Dendritic cell treated with granulocyte-macrophage colony-stimulating factor and Interleukin-4, amounts not matched to agents 40 ng/mL and 50 ng/mL, for 4 days (primary cell): ENCODE data around the gene SERPINE1.
A peak's percentile ranks its signal among the peaks of the same experiment; 100 is the strongest.
"Not testable (repeated sequence)": the region's sequence is repeated elsewhere in the genome, so short reads cannot be mapped to it uniquely, and the experiment has no call there.

Experiments used
- H3K27ac Mint-ChIP-seq: one replicate; pipeline ENCODE4 v1.8.0; 2022; ENCODE audit warnings: mild to moderate bottlenecking, mixed read lengths
- H3K27me3 Mint-ChIP-seq: one replicate; pipeline ENCODE4 v1.8.0; 2022; ENCODE audit warnings: mild to moderate bottlenecking, mixed read lengths
- H3K36me3 Mint-ChIP-seq: one replicate; pipeline ENCODE4 v1.8.0; 2022; ENCODE audit warnings: low read depth, mixed read lengths
- H3K4me1 Mint-ChIP-seq: one replicate; pipeline ENCODE4 v1.8.0; 2022; ENCODE audit warnings: low read depth, mixed read lengths
- H3K4me3 Mint-ChIP-seq: one replicate; pipeline ENCODE4 v1.8.0; 2022; ENCODE audit warnings: mild to moderate bottlenecking, moderate library complexity, mixed read lengths
- H3K9me3 Mint-ChIP-seq: one replicate; pipeline ENCODE4 v1.8.0; 2022; ENCODE audit warnings: mixed read lengths
- intact Hi-C: fragments of 100-400 bp; cut with micrococcal nuclease; formaldehyde crosslinking; loops from one replicate; pipeline ENCODE4 v1.15.0; 2022

The SERPINE1 gene

DNA sequence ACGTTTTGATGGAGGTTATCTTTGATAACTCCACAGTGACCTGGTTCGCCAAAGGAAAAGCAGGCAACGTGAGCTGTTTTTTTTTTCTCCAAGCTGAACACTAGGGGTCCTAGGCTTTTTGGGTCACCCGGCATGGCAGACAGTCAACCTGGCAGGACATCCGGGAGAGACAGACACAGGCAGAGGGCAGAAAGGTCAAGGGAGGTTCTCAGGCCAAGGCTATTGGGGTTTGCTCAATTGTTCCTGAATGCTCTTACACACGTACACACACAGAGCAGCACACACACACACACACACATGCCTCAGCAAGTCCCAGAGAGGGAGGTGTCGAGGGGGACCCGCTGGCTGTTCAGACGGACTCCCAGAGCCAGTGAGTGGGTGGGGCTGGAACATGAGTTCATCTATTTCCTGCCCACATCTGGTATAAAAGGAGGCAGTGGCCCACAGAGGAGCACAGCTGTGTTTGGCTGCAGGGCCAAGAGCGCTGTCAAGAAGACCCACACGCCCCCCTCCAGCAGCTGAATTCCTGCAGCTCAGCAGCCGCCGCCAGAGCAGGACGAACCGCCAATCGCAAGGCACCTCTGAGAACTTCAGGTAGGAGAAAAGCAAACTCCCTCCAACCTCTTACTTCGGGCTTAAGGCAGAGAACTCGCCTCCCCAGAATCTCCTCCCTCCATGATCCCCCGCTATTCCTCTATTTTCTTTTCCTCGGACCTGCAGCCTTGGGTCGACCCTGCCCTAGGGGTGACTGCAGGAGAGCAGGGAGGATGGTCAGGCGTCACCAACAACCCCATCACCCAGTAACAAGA, at the start of gene SERPINE1:
TSS of gene SERPINE1 (plus strand) at position 454 of the 809 bp plus-strand sequence. CDS start 1,290 bp downstream, outside the sequence.
- Mint-ChIP-seq H3K27ac (peak within 1 kb of the TSS; percentile 35), H3K36me3 (no peaks in the 10 kb centered on the region), H3K4me3 (peak within 1 kb of the TSS; percentile 52), H3K4me1 (peaks cover 91% of the 10 kb centered on the region), H3K27me3 (peaks cover 63% of the 10 kb centered on the region), H3K9me3 (no peaks in the 10 kb centered on the region)
- intact Hi-C loops: no loop called here

DNA sequence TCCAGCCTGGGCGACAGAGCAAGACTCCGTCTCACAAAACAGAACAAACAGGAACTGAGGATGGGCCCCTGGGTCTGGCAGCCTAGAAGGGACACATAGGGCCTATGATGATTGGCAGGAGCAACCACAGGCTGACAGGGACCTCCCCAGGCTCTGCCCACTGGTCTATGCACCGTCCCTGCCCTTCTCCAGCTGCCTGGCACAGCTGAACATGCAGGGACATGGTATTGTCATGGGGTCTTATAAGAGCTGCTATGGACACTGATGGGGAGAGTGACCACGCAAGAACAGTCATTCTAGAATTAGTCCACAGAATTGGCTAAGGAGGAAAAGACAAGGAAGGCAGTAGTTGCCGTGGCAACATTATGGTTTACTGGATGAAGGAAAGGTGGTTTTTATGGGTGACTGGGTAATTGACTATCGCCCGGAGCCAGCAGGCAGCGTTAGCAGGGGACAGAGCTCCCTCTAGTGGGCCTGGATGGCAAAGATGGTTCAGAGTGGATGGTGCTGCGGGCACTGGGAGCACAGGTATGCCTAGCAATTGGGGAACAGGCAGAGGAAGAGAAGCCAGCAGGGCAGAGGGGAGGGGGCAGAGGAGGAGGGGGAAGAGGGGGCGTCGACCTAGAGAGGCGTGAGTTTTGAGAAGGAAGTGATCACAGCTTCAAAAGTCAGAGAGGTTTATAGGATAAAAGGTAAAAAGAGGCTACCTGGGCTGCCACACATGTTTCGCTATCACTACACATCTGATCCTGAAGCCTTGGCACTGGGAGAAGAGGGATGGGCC, 49.4 kb upstream of the SERPINE1 start:
- Mint-ChIP-seq H3K4me1 (peaks cover 20% of the 10 kb centered on the region), H3K4me3 (no peak overlapping the region), H3K36me3 (no peaks in the 10 kb centered on the region), H3K27ac (no peak overlapping the region), H3K9me3 (no peaks in the 10 kb centered on the region), H3K27me3 (peaks cover 23% of the 10 kb centered on the region)
- intact Hi-C loops: no loop called here

DNA sequence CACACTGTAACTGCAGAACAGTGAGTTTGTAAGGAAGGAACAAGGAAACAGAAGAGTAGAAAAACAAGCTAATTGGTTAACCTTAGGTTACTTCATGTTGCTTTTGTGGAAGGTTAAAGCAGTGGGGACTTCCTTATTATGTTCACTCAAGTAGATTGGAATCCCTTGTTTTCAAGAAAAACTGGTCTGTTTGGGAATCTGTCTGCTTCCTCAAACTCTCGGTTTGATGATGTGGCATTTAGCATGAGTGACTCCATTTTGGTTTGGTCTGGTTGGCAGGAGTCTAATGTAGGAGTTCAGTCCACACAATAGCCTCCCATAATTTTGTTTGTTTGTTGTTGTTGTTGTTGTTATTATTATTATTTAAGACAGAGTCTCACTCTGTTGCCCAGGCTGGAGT, 45.5 kb upstream of the SERPINE1 start:
- Mint-ChIP-seq H3K27me3 (peaks cover 10% of the 10 kb centered on the region), H3K36me3 (peaks cover 8% of the 10 kb centered on the region), H3K4me1 (peaks cover 29% of the 10 kb centered on the region), H3K4me3 (no peak overlapping the region), H3K9me3 (no peaks in the 10 kb centered on the region), H3K27ac (peak overlapping the region; percentile 52)
- intact Hi-C loops: no loop called here

DNA sequence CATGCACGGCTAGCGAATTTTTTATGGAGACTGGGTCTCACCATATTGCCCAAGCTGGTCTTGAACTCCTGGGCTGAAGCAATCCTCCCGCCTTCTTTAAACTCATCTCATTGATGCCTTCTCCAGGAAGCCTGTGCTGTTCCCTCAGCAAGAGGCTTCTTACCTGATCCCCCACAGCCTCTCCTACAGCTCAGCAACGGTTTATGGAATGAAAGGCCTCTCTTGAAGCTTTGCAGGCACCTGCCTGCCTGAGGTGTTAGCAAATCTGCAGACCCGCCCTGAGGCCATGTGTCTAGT, 42.1 kb upstream of the SERPINE1 start:
- Mint-ChIP-seq H3K9me3 (no peaks in the 10 kb centered on the region), H3K4me3 (peak overlapping the region; percentile 99), H3K4me1 (peaks cover 37% of the 10 kb centered on the region), H3K36me3 (peaks cover 41% of the 10 kb centered on the region), H3K27ac (peak overlapping the region; percentile 99), H3K27me3 (peaks cover 2% of the 10 kb centered on the region)
- intact Hi-C loops: loop anchor here (5.0 kb wide), 1 partner anchor 193 kb away; no protein-coding TSS in a partner anchor

DNA sequence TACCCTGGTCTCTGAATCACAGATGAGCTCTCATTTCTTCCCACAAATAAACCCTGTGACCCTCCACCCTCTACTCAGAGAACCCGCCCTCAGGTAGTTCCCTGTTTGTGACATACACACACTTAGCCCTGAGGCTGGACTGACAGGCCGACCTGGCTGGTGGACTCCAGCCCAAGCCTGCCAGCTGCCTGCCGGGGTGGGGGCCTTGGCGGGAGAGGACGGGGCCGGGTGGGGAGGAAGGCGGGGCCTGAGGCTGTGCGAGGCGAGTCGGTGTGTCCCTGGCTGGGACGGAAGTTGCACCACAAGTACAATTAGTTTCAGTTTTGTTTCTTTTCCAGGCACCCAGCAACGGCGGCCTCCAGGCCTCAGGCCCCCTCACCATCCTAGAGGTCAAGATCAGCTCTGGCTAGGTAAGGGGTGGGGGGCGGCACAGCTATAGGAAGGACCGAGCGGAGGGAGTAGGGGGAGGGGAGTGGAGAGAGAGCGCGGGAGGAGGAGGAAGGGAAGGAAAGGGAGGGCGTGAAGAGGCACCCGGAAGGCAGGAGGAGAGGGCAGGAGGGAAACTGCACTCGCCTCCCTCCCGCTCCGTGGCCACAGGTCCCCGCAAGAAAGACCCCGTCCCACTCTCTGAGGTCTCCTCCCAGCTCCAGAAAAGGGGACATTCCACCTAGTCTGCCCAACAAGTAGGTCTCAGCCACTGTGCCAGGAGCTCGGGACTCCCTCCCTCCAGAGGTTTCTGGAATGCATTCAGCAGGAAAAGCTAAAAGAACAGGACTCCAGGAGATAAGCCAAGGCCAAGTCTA, 41.5 kb upstream of the SERPINE1 start, which contains the start of gene TRIM56:
TSS of gene TRIM56 (plus strand) at position 320 of the 803 bp plus-strand sequence. CDS start 1,832 bp downstream, outside the sequence.
- Mint-ChIP-seq H3K27me3 (no peaks in the 10 kb centered on the region), H3K4me1 (peaks cover 37% of the 10 kb centered on the region), H3K9me3 (no peaks in the 10 kb centered on the region), H3K27ac (peak within 1 kb of the TSS; percentile 99), H3K36me3 (peaks cover 46% of the 10 kb centered on the region), H3K4me3 (peak within 1 kb of the TSS; percentile 99)
- intact Hi-C loops: loop anchor here (5.0 kb wide), 1 partner anchor 193 kb away; no protein-coding TSS in a partner anchor

DNA sequence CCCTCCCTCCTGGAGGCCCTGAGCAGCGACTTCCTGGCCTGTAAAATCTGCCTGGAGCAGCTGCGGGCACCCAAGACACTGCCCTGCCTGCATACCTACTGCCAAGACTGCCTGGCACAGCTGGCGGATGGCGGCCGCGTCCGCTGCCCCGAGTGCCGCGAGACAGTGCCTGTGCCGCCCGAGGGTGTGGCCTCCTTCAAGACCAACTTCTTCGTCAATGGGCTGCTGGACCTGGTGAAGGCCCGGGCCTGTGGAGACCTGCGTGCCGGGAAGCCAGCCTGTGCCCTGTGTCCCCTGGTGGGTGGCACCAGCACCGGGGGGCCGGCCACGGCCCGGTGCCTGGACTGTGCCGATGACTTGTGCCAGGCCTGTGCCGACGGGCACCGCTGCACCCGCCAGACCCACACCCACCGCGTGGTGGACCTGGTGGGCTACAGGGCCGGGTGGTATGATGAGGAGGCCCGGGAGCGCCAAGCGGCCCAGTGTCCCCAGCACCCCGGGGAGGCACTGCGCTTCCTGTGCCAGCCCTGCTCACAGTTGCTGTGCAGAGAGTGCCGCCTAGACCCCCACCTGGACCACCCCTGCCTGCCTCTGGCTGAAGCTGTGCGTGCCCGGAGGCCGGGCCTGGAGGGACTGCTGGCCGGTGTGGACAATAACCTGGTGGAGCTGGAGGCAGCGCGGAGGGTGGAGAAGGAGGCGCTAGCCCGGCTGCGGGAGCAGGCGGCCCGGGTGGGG, 39.4 kb upstream of the SERPINE1 start:
- peaks cover 32% of the 10 kb centered on the region for H3K4me1 Mint-ChIP-seq
- H3K36me3 Mint-ChIP-seq: peaks cover 68% of the 10 kb centered on the region
- H3K27ac Mint-ChIP-seq: no peak overlapping the region
- intact Hi-C loops: loop anchor here (5.0 kb wide), 1 partner anchor 195 kb away; no protein-coding TSS in a partner anchor
- H3K27me3 Mint-ChIP-seq: no peaks in the 10 kb centered on the region
- no peaks in the 10 kb centered on the region for H3K9me3 Mint-ChIP-seq
- H3K4me3 Mint-ChIP-seq: no peak overlapping the region

DNA sequence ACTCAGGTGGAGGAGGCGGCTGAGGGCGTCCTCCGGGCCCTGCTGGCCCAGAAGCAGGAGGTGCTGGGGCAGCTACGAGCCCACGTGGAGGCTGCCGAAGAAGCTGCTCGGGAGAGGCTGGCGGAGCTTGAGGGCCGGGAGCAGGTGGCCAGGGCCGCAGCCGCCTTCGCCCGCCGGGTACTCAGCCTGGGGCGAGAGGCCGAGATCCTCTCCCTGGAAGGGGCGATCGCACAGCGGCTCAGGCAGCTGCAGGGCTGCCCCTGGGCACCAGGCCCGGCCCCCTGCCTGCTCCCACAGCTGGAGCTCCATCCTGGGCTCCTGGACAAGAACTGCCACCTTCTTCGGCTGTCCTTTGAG, 38.9 kb upstream of the SERPINE1 start:
- Mint-ChIP-seq H3K4me3 (no peak overlapping the region), H3K27me3 (no peaks in the 10 kb centered on the region), H3K36me3 (peaks cover 68% of the 10 kb centered on the region), H3K27ac (no peak overlapping the region), H3K9me3 (no peaks in the 10 kb centered on the region), H3K4me1 (peaks cover 32% of the 10 kb centered on the region)
- intact Hi-C loops: loop anchor here (5.0 kb wide), 1 partner anchor 196 kb away; no protein-coding TSS in a partner anchor

DNA sequence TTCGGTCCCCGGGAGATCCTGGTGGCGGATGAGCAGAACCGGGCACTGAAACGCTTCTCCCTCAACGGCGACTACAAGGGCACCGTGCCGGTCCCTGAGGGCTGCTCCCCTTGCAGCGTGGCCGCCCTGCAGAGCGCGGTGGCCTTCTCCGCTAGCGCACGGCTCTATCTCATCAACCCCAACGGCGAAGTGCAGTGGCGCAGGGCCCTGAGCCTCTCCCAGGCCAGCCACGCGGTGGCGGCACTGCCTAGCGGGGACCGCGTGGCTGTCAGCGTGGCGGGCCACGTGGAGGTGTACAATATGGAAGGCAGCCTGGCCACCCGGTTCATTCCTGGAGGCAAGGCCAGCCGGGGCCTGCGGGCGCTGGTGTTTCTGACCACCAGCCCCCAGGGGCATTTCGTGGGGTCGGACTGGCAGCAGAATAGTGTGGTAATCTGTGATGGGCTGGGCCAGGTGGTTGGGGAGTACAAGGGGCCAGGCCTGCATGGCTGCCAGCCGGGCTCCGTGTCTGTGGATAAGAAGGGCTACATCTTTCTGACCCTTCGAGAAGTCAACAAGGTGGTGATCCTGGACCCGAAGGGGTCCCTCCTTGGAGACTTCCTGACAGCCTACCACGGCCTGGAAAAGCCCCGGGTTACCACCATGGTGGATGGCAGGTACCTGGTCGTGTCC, 37.9 kb upstream of the SERPINE1 start:
- Mint-ChIP-seq H3K9me3 (no peaks in the 10 kb centered on the region), H3K36me3 (peaks cover 68% of the 10 kb centered on the region), H3K27ac (no peak overlapping the region), H3K4me3 (no peak overlapping the region), H3K27me3 (no peaks in the 10 kb centered on the region), H3K4me1 (peaks cover 32% of the 10 kb centered on the region)
- intact Hi-C loops: loop anchor here (5.0 kb wide), 1 partner anchor 197 kb away; no protein-coding TSS in a partner anchor

DNA sequence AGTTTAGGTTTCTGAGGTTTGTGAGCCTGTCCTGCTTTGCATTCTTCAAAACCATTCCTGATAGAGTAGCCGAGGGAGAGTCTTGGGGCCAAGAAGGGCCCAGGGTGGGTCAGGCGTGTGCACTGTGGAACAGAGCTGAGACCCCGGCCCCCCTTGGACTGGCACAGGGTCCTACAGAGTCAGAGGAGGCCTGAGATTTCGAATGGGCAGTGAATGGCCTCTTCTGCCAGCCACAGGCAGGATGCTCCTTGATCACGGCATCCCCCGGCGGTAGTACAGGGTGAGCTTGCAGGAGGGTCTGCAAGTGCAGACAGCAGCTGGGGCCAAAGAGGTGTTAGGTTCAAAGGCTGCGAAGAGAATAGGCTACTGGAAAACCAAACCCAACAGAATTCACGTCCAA, 37.0 kb upstream of the SERPINE1 start:
- peaks cover 68% of the 10 kb centered on the region for H3K36me3 Mint-ChIP-seq
- no peaks in the 10 kb centered on the region for H3K9me3 Mint-ChIP-seq
- H3K27ac Mint-ChIP-seq: no peak overlapping the region
- H3K27me3 Mint-ChIP-seq: no peaks in the 10 kb centered on the region
- intact Hi-C loops: loop anchor here (5.0 kb wide), 1 partner anchor 198 kb away; no protein-coding TSS in a partner anchor
- H3K4me1 Mint-ChIP-seq: peaks cover 27% of the 10 kb centered on the region
- no peak overlapping the region for H3K4me3 Mint-ChIP-seq

DNA sequence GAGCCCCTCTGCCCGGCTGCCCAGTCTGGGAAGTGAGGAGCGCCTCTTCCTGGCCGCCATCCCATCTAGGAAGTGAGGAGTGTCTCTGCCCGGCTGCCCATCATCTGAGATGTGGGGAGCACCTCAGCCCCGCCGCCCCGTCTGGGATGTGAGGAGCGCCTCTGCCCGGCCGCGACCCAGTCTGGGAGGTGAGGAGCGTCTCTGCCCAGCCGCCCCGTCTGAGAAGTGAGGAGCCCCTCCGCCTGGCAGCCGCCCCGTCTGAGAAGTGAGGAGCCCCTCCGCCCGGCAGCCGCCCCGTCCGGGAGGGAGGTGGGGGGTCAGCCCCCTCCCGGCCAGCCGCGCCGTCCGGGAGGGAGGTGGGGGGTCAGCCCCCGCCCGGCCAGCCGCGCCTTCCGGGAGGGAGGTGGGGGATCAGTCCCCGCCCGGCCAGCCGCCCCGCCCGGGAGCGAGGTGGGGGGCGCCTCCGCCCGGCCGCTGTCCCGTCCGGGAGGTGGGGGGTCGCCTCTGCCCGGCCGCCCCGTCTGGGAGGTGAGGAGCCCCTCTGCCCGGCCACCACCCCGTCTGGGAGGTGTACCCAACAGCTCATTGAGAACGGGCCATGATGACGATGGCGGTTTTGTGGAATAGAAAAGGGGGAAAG, 34.5 kb upstream of the SERPINE1 start:
- H3K27me3 Mint-ChIP-seq, H3K9me3 Mint-ChIP-seq, H3K27ac Mint-ChIP-seq, H3K4me3 Mint-ChIP-seq, intact Hi-C loops: not testable (repeated sequence)
- peaks cover 51% of the 10 kb centered on the region for H3K36me3 Mint-ChIP-seq
- peaks cover 43% of the 10 kb centered on the region for H3K4me1 Mint-ChIP-seq

DNA sequence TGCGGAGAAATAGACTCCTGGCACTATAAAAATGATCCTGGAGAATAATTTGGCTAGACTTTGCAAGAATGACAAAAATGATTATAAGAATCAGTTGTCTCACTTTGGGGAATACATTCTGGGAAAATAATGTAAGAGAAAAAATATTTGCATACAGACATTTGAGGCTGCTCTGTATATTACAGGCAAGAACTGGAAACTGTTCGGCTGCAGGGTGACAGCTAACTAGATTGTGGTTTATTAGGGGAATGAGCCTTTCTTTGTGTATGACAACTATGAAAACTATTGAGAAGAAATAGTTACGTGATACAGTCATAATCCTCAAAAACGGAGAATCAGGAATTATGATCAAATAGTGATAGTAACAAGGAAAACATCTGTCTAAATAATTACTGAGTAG, 33.0 kb upstream of the SERPINE1 start:
- Mint-ChIP-seq H3K36me3 (peaks cover 36% of the 10 kb centered on the region), H3K4me3 (no peak overlapping the region), H3K27ac (no peak overlapping the region), H3K9me3 (no peaks in the 10 kb centered on the region), H3K27me3 (peaks cover 8% of the 10 kb centered on the region), H3K4me1 (peaks cover 45% of the 10 kb centered on the region)
- intact Hi-C loops: loop anchor here (1.0 kb wide), 1 partner anchor 44 kb away; no protein-coding TSS in a partner anchor

DNA sequence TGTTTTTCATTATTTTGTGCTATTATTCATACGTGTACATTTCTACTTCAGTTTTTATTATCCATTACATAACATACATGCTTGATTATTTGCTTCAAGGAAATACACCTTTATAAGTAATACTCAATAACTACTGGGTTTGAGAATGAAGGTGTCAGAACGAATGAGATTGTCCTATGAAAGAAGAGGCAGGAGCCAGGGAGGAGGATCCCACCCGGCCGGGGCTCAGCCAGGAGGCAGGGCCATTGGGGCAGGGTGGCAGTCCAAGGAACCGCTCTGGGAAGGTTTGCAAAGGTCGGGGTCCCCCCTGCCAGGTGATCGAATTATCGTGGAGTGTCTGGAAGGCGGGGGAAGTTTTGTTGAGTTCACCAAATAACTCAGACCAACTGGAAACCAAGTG, 32.5 kb upstream of the SERPINE1 start:
- Mint-ChIP-seq H3K9me3 (no peaks in the 10 kb centered on the region), H3K27me3 (peaks cover 10% of the 10 kb centered on the region), H3K36me3 (peaks cover 31% of the 10 kb centered on the region), H3K4me1 (peaks cover 45% of the 10 kb centered on the region), H3K4me3 (no peak overlapping the region), H3K27ac (no peak overlapping the region)
- intact Hi-C loops: loop anchor here (1.0 kb wide), 1 partner anchor 44 kb away; no protein-coding TSS in a partner anchor
